ENCODE results near the gene ARHGAP15.

DNA sequence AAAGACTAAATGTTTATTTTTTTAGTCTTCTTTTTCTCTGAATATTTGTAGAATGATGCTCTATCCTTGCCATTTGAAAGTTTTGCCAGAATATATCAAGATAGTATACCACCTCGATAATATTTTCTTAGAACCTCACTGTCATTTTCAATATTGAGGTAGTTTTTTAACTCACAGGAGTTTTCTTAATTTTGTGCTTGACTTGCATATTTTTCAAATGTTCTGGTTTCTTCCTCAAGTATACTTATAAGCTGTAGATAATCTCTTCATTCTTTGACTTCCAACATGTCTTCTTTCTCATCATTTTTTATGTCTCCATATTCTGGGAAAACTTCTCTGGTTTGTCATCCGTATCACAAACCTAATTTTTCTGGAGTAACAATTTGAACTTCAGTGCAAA lies 559.6 kb downstream of the ARHGAP15 start:
- TF ChIP-seq, protein P1, sequence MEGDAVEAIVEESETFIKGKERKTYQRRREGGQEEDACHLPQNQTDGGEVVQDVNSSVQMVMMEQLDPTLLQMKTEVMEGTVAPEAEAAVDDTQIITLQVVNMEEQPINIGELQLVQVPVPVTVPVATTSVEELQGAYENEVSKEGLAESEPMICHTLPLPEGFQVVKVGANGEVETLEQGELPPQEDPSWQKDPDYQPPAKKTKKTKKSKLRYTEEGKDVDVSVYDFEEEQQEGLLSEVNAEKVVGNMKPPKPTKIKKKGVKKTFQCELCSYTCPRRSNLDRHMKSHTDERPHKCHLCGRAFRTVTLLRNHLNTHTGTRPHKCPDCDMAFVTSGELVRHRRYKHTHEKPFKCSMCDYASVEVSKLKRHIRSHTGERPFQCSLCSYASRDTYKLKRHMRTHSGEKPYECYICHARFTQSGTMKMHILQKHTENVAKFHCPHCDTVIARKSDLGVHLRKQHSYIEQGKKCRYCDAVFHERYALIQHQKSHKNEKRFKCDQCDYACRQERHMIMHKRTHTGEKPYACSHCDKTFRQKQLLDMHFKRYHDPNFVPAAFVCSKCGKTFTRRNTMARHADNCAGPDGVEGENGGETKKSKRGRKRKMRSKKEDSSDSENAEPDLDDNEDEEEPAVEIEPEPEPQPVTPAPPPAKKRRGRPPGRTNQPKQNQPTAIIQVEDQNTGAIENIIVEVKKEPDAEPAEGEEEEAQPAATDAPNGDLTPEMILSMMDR (IDR thresholded peaks at IDR 0.05; ENCODE audit: insufficient read depth, low read length, poor library complexity, severe bottlenecking) = no peak
- no peak for TF ChIP-seq EZH2phosphoT487 (conservative IDR thresholded peaks at IDR 0.05; ENCODE audit: low read length)

Data from SU-DHL-6 (cell line).